NK-92 treated with Interleukin-12 subunit alpha and Interleukin-12 subunit beta, amount 100 ng/mL, for 24 hours (cell line): ENCODE results near the gene KCTD15.

ENCODE experiments used
- DNase-seq: peaks from one replicate; lab custom pipeline; 2025; lab: John Stamatoyannopoulos, UW

The KCTD15 gene, protein sequence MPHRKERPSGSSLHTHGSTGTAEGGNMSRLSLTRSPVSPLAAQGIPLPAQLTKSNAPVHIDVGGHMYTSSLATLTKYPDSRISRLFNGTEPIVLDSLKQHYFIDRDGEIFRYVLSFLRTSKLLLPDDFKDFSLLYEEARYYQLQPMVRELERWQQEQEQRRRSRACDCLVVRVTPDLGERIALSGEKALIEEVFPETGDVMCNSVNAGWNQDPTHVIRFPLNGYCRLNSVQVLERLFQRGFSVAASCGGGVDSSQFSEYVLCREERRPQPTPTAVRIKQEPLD

GRCh38 chr19:33796164-33796875 is at the start of gene KCTD15:
Gene KCTD15 (plus strand): TSS chr19:33796870. CDS start chr19:33800455, 3,585 bp downstream.
- no peak for DNase-seq

GRCh38 chr19:33747273-33747672 is 49.4 kb upstream of the KCTD15 start:
- no peak for DNase-seq

DNA sequence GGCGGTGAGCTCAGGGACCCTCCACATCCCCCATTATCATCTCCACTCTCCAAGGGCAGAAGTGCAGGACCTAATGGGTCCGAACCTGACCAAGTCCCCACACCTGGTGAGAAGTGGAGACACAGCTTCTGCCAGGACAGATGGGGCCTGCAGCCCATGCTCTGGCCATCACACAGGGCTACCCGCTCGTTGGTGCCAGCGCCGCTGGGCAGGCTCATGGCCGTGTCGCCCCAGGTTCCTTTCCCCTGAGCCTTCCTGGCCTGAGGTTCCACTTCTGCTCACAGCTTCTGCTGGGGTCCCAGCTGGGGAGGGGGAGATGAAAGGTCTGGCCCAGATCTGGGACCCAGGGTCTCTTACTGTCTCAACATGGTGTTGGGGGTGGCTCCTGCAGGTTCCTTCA is 48.4 kb upstream of the KCTD15 start:
- DNase-seq = no peak

DNA sequence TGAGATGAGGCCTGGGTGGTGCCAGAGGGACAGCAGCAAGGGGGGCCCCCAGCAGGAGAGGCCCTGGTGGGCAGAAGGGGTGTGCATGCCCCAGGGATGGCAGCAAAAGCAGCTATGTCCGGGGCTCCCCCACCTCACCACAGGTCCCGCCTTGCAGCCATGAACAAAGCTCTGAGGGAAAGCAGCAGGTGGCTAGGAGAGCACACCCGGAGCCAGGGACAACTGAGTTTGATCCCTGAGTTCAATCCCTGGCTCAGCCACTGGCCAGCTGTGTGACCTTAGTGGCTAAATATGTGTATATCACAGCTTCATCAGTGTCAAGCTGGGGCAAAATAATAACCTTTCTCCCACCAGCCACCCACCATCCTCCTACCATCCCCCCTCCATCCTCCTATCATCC is 47.7 kb upstream of the KCTD15 start:
- no peak for DNase-seq

DNA sequence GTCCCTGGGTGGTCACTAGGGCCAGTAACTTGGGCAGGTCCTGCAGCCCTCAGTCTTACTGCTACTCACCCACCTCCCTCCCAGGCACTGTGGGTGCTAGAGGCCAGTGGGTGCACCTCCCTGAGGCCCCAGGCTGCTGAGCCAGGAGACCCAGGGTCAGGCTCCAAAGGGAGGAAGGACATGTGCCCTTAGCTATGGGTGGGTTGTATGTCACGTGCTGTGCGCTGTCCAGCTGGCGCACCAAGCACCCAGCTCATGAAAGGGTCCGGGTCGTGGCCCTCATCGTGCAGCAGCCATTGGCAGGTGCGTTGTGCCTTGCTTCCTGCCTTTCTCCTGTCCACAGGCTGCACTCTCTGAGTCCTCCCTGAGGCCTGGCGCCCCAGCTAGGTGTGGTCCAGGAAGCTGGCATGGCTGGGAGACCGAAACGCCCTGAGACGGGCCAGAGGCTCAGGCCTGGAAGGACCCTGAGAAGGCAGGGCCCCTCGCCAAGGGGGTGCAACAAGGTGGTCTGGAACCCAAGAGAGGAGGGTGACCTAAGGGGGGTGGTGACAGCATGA is 47.0 kb upstream of the KCTD15 start:
- no peak for DNase-seq

- DNase-seq = no peak
Measured at GRCh38 chr19:33750587-33751435, 45.9 kb upstream of the KCTD15 start.

GRCh38 chr19:33751436-33751770 is 45.3 kb upstream of the KCTD15 start:
- DNase-seq = no peak

DNA sequence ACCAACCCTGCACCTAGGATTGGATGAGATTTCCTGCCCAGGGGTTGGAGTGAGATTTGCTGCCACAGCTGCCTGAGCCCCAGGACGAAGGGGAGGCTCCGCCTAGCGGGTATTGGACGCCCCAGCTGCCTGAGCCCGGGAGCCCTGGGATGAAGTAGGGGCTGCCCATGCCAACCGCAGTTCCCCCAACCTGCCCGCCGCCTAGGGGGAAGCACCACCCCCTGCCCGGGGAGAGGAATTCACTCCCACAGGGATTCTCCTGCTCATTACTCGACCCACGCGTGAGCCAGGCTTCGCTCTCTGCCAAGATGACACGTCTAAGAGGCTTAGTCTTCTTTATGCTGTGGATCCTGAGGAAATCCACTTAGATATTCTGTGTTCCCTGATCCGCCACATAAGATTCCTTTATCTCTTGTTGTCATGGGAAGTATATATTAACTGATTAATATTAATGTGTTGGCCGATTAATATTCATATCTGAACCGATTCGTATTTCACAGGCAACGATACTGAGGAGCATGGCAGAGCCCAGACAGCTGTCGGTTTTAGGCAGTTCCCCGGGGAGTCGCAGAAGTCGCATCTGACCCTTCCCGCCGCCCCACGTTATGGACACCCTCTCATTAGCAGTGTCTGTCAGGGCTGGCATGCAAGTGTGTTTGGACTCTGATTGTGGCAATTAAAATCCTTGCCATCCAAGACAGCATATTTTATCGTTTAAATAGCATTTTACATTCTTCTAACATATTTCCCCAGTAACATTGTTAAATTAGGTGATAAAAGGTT is 44.5 kb upstream of the KCTD15 start:
- DNase-seq = no peak

- DNase-seq = no peak
Measured at GRCh38 chr19:33752945-33753344, 43.7 kb upstream of the KCTD15 start.

- DNase-seq = no peak
Measured at GRCh38 chr19:33754361-33754760, 42.3 kb upstream of the KCTD15 start.

GRCh38 chr19:33755099-33756035 is 41.3 kb upstream of the KCTD15 start:
- DNase-seq = no peak

GRCh38 chr19:33756177-33756576 is 40.5 kb upstream of the KCTD15 start:
- no peak for DNase-seq

DNA sequence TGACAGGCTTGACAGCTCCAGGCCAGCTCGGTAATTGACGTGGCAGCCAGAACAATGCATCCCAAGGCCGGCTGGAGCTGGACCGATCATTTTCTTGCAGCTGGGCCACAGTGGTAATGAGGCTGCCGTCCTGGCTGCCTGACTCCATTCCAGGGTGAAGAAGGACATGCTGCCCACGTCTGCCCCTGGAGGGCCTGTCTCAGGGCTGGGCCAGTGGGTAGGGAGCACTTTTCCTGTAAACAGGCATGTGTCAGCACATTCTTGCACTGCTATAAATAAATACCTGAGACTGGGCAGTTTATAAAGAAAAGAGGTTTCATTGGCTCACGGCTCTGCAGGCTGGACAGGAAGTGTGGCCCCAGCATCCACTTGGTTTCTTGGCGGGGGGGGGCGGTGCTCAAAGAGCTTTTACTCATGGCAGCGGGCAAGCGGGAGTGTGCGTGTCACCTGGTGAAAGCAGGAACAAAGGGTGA is 38.1 kb upstream of the KCTD15 start:
- no peak for DNase-seq

DNA sequence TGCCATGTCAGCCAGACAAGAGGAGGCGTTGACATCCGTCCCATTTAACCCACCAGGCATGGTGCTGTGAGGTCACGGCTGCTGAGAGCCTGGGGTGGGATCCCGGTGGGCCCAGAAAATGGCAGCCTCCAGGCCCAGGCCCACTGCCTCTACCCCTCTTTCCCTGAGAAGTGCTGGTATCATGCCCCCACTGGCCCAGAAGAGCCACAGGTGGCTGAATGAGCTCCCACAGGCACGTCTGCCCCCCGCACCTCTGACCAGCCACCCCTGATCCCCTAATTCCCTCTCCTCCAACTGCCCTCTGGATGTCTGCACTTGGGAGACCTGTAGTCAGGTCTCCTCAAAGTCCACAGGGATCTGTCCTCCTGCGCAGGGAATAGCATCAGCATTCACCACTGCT is 37.3 kb upstream of the KCTD15 start:
- DNase-seq = no peak

GRCh38 chr19:33763633-33764371 is 32.9 kb upstream of the KCTD15 start:
- DNase-seq = no peak

DNA sequence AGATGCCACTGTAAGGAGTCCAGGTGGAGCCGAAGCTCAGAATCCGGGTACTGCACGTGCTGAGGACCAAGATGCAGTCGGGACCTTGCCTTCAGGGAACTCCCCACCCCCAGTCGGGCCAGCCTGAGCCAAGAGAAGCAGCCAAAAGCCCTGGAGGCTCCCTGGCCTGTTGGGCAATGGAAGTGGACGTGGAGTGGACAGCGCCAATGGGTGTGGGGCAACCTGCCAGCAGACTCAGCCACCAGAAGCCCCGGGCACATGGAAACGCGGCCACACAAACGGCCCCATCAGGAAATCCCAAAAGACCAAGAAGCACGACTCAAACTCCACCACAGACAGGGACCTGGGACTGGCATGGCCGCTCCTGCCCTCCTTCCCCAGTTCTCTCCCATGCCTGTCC is 30.0 kb upstream of the KCTD15 start:
- no peak for DNase-seq

DNA sequence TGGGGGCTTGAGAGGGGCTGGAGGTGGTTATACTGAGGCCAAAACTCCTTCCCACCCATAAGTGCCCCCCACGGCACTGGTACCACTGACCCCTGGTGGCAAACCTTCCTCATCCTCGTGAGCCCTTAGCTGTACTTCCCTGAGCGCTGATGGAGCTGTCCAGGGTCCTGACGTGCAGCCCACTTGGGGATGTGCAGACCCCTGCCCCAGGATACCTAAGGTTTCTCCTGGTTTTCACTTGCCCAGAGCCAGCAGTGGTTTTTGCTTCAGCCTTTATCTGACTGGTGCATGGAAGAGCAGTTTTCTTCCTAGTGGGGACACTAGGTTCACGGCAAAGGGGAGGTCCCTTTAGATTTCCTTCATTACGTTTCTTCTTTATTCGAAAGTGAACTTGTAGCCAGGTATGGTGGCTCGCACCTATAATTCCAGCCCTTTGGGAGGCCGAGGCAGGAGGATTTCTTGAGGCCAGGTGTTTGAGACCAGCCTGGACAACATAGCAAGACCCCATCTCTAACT is 28.7 kb upstream of the KCTD15 start:
- DNase-seq = no peak

GRCh38 chr19:33769208-33769607 is 27.5 kb upstream of the KCTD15 start:
- no peak for DNase-seq

DNA sequence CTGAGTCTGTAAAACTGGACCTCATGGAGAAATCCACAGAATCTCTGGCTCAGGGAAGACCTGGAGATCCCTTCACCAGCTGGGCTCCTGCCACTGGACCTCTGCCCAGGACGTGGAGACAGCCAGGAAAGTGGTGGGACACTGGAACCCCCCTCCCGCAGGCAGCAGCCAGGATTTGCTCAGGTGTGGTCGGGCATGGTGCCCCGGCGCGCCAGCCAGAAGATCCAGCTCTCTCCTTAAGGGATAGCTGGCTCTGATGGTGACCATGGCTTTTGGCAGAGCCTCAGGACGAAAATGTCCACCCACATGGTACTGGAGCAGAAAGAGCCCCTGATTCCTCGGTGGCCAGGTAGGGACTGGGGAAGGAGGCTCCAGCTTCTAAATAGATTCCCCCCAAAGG is 26.6 kb upstream of the KCTD15 start:
- no peak for DNase-seq
